ENCODE measurements around the gene BET1.

BET1 gene

GRCh38 chr7:93957767-93958166 is 46.4 kb downstream of the BET1 start:
- TF ChIP-seq CTCF (conservative IDR thresholded peaks at IDR 0.05; ENCODE audit: low read depth), result no peak
- CTCF ChIA-PET, result no interaction called here

GRCh38 chr7:93955304-93955703 is 48.9 kb downstream of the BET1 start:
- POLR2A ChIA-PET (ENCODE audit: low non-redundant PET), result no interaction called here
- no peak for DNase-seq (ENCODE audit: low spot score)
- CTCF ChIA-PET, result interaction anchor here (1.0 kb wide), 1 partner anchor 52 kb away, joined by 3 read pairs; no protein-coding TSS in a partner anchor

More at GRCh38 chr7:93957767-93958166, 46.4 kb downstream of the BET1 start:
- POLR2A ChIA-PET (ENCODE audit: low non-redundant PET), result no interaction called here
- no peak for DNase-seq (ENCODE audit: low spot score)
- no peak overlapping the region for H3K27ac ChIP-seq

GRCh38 chr7:93949423-93949822 is 54.7 kb downstream of the BET1 start:
- ChIA-PET CTCF (no interaction called here), POLR2A (ENCODE audit: low non-redundant PET) (no interaction called here)
- DNase-seq (ENCODE audit: low spot score), result peak; percentile 13
- TF ChIP-seq CTCF (conservative IDR thresholded peaks at IDR 0.05; ENCODE audit: low read depth), result no peak
- no peak overlapping the region for H3K27ac ChIP-seq

More at GRCh38 chr7:93955304-93955703, 48.9 kb downstream of the BET1 start:
- no peak for TF ChIP-seq CTCF (conservative IDR thresholded peaks at IDR 0.05; ENCODE audit: low read depth)
- H3K27ac ChIP-seq, result no peak overlapping the region

GRCh38 chr7:93948873-93949272 is 55.3 kb downstream of the BET1 start:
- ChIA-PET CTCF (no interaction called here), POLR2A (ENCODE audit: low non-redundant PET) (no interaction called here)
- DNase-seq (ENCODE audit: low spot score), result no peak
- H3K27ac ChIP-seq, result no peak overlapping the region
- no peak for TF ChIP-seq CTCF (conservative IDR thresholded peaks at IDR 0.05; ENCODE audit: low read depth)

GRCh38 chr7:93948106-93948505 is 56.0 kb downstream of the BET1 start:
- no peak overlapping the region for H3K27ac ChIP-seq
- ChIA-PET CTCF (interaction anchor here (0.8 kb wide), 1 partner anchor 326 kb away, joined by 3 read pairs; no protein-coding TSS in a partner anchor), POLR2A (ENCODE audit: low non-redundant PET) (no interaction called here)
- TF ChIP-seq CTCF (conservative IDR thresholded peaks at IDR 0.05; ENCODE audit: low read depth), result no peak
- no peak for DNase-seq (ENCODE audit: low spot score)

- ChIA-PET POLR2A (ENCODE audit: low non-redundant PET) (no interaction called here), CTCF (interaction anchor here (0.6 kb wide), 1 partner anchor 14 kb away, joined by 4 read pairs; no protein-coding TSS in a partner anchor)
- no peak overlapping the region for H3K27ac ChIP-seq
- DNase-seq (ENCODE audit: low spot score), result no peak
- no peak for TF ChIP-seq CTCF (conservative IDR thresholded peaks at IDR 0.05; ENCODE audit: low read depth)
These were observed 58.2 kb downstream of the BET1 start for GRCh38 chr7:93945756-93946535.

Data from RWPE1 (cell line).